Activated CD4-positive, alpha-beta T cell treated with anti-CD3 and anti-CD28 coated beads, Interleukin-2, amount 10 ng/mL, durations not matched to agents 24 days and 14 days (primary cell): ENCODE measurements around the gene STAT4. TPM values are rescaled to one million over a fixed set of nuclear protein-coding genes. Genes with fewer than 3 reads are reported as not detected.

Experiments used
- DNase-seq: peaks from one replicate; pipeline ENCODE4 v3.0.0; 2022
- H3K27ac Mint-ChIP-seq: one replicate; pipeline ENCODE4 v1.8.0; 2022; ENCODE audit warnings: mild to moderate bottlenecking, mixed read lengths
- H3K27me3 Mint-ChIP-seq: one replicate; pipeline ENCODE4 v1.8.0; 2022; ENCODE audit warnings: mixed read lengths
- H3K36me3 Mint-ChIP-seq: one replicate; pipeline ENCODE4 v1.8.0; 2022; ENCODE audit warnings: low read depth, mild to moderate bottlenecking, mixed read lengths
- H3K4me1 Mint-ChIP-seq: one replicate; pipeline ENCODE4 v1.8.0; 2021; ENCODE audit warnings: mixed read lengths
- H3K4me3 Mint-ChIP-seq: one replicate; pipeline ENCODE4 v1.8.0; 2022; ENCODE audit warnings: mild to moderate bottlenecking, moderate library complexity, mixed read lengths
- H3K9me3 Mint-ChIP-seq: one replicate; pipeline ENCODE4 v1.8.0; 2021; ENCODE audit warnings: mixed read lengths
- intact Hi-C: fragments of 100-400 bp; cut with micrococcal nuclease; formaldehyde crosslinking; loops from one replicate; pipeline ENCODE4 v1.15.1; 2023
- total RNA-seq: library from RNA; stranded (reverse); gene quantifications from 2 replicates; pipeline ENCODE4 v1.2.3, GENCODE V29; 2022

The STAT4 gene
- total RNA-seq, 1 donor from 2014 or later = 50.8 TPM

- Mint-ChIP-seq H3K27ac (peak overlapping the region; percentile 92), H3K4me1 (peaks cover 59% of the 10 kb centered on the region), H3K36me3 (peaks cover 35% of the 10 kb centered on the region), H3K4me3 (peak overlapping the region; percentile 91), H3K9me3 (no peaks in the 10 kb centered on the region), H3K27me3 (no peaks in the 10 kb centered on the region)
- DNase-seq = peak; percentile 70
- intact Hi-C loops = no loop called here
These were observed 2.0 kb downstream of the STAT4 start for GRCh38 chr2:191148791-191149190.

- Mint-ChIP-seq H3K4me3 (peak overlapping the region; percentile 91), H3K9me3 (no peaks in the 10 kb centered on the region), H3K4me1 (peaks cover 59% of the 10 kb centered on the region), H3K27me3 (no peaks in the 10 kb centered on the region), H3K36me3 (peaks cover 39% of the 10 kb centered on the region), H3K27ac (peak overlapping the region; percentile 92)
- no peak for DNase-seq
- intact Hi-C loops = no loop called here
These were observed 2.5 kb downstream of the STAT4 start for GRCh38 chr2:191148281-191148680.

GRCh38 chr2:191145769-191146471 is 4.9 kb downstream of the STAT4 start:
- intact Hi-C loops = no loop called here
- peak overlapping the region; percentile 10 for H3K4me3 Mint-ChIP-seq
- no peak for DNase-seq
- peak overlapping the region; percentile 9 for H3K27ac Mint-ChIP-seq
- no peaks in the 10 kb centered on the region for H3K27me3 Mint-ChIP-seq
- peaks cover 52% of the 10 kb centered on the region for H3K36me3 Mint-ChIP-seq
- H3K4me1 Mint-ChIP-seq = peaks cover 44% of the 10 kb centered on the region
- peaks cover under 1% of the 10 kb centered on the region for H3K9me3 Mint-ChIP-seq

GRCh38 chr2:191144217-191144616 is 6.6 kb downstream of the STAT4 start:
- DNase-seq = no peak
- H3K27me3 Mint-ChIP-seq = no peaks in the 10 kb centered on the region
- peaks cover 14% of the 10 kb centered on the region for H3K9me3 Mint-ChIP-seq
- H3K4me3 Mint-ChIP-seq = no peak overlapping the region
- peaks cover 69% of the 10 kb centered on the region for H3K36me3 Mint-ChIP-seq
- H3K27ac Mint-ChIP-seq = peak overlapping the region; percentile 35
- intact Hi-C loops = no loop called here
- H3K4me1 Mint-ChIP-seq = peaks cover 53% of the 10 kb centered on the region

GRCh38 chr2:191143791-191144190 is 7.0 kb downstream of the STAT4 start:
- Mint-ChIP-seq H3K27ac (peak overlapping the region; percentile 35), H3K4me3 (no peak overlapping the region), H3K4me1 (peaks cover 53% of the 10 kb centered on the region), H3K9me3 (peaks cover 14% of the 10 kb centered on the region), H3K27me3 (no peaks in the 10 kb centered on the region), H3K36me3 (peaks cover 73% of the 10 kb centered on the region)
- no peak for DNase-seq
- intact Hi-C loops = no loop called here

GRCh38 chr2:191128911-191129304 is 21.9 kb downstream of the STAT4 start:
- H3K27ac Mint-ChIP-seq = no peak overlapping the region
- H3K27me3 Mint-ChIP-seq = no peaks in the 10 kb centered on the region
- H3K4me3 Mint-ChIP-seq = no peak overlapping the region
- H3K36me3 Mint-ChIP-seq = peaks cover 52% of the 10 kb centered on the region
- intact Hi-C loops = loop anchor here (1.0 kb wide), 1 partner anchor 22 kb away; no protein-coding TSS in a partner anchor
- peaks cover 3% of the 10 kb centered on the region for H3K9me3 Mint-ChIP-seq
- peaks cover 56% of the 10 kb centered on the region for H3K4me1 Mint-ChIP-seq
- DNase-seq = no peak

GRCh38 chr2:191128172-191128910 is 22.5 kb downstream of the STAT4 start:
- H3K4me3 Mint-ChIP-seq = peak overlapping the region; percentile 55

GRCh38 chr2:191127235-191127634 is 23.6 kb downstream of the STAT4 start:
- Mint-ChIP-seq H3K27ac (peak overlapping the region; percentile 67), H3K36me3 (peaks cover 55% of the 10 kb centered on the region), H3K27me3 (no peaks in the 10 kb centered on the region), H3K4me1 (peaks cover 63% of the 10 kb centered on the region), H3K9me3 (peaks cover 1% of the 10 kb centered on the region), H3K4me3 (no peak overlapping the region)
- no peak for DNase-seq
- intact Hi-C loops = loop anchor here (2.0 kb wide), 1 partner anchor 18 kb away; no protein-coding TSS in a partner anchor

More at GRCh38 chr2:191128172-191128910, 22.5 kb downstream of the STAT4 start:
- Mint-ChIP-seq H3K9me3 (peaks cover 3% of the 10 kb centered on the region), H3K27me3 (no peaks in the 10 kb centered on the region), H3K36me3 (peaks cover 52% of the 10 kb centered on the region), H3K27ac (peak overlapping the region; percentile 1), H3K4me1 (peaks cover 56% of the 10 kb centered on the region)
- intact Hi-C loops = loop anchor here (1.0 kb wide), 1 partner anchor 23 kb away; no protein-coding TSS in a partner anchor
- DNase-seq = peak; percentile 63

- Mint-ChIP-seq H3K4me3 (peak overlapping the region; percentile 32), H3K27me3 (no peaks in the 10 kb centered on the region), H3K36me3 (peaks cover 48% of the 10 kb centered on the region), H3K9me3 (no peaks in the 10 kb centered on the region), H3K27ac (peak overlapping the region; percentile 67), H3K4me1 (peaks cover 57% of the 10 kb centered on the region)
- DNase-seq = peak; percentile 77
- intact Hi-C loops = loop anchor here (1.0 to 2.0 kb wide), 2 partner anchors 11 to 18 kb away; no protein-coding TSS in a partner anchor
These were observed 24.3 kb downstream of the STAT4 start for GRCh38 chr2:191126386-191127085.

- Mint-ChIP-seq H3K36me3 (peaks cover 51% of the 10 kb centered on the region), H3K9me3 (no peaks in the 10 kb centered on the region), H3K27ac (no peak overlapping the region), H3K4me1 (peaks cover 54% of the 10 kb centered on the region), H3K27me3 (no peaks in the 10 kb centered on the region), H3K4me3 (no peak overlapping the region)
- intact Hi-C loops = loop anchor here (1.0 to 2.0 kb wide), 2 partner anchors 10 to 17 kb away; no protein-coding TSS in a partner anchor
- DNase-seq = no peak
These were observed 25.1 kb downstream of the STAT4 start for GRCh38 chr2:191125646-191126045.

- H3K4me3 Mint-ChIP-seq = no peak overlapping the region
- H3K9me3 Mint-ChIP-seq = peaks cover 5% of the 10 kb centered on the region
- H3K36me3 Mint-ChIP-seq = peaks cover 61% of the 10 kb centered on the region
- no peak overlapping the region for H3K27ac Mint-ChIP-seq
- H3K4me1 Mint-ChIP-seq = peaks cover 43% of the 10 kb centered on the region
- DNase-seq = no peak
- no peaks in the 10 kb centered on the region for H3K27me3 Mint-ChIP-seq
- intact Hi-C loops = no loop called here
These were observed 28.0 kb downstream of the STAT4 start for GRCh38 chr2:191122638-191123294.

GRCh38 chr2:191117341-191117740 is 33.5 kb downstream of the STAT4 start:
- peaks cover 55% of the 10 kb centered on the region for H3K36me3 Mint-ChIP-seq
- no peak overlapping the region for H3K27ac Mint-ChIP-seq
- no peak overlapping the region for H3K4me3 Mint-ChIP-seq
- DNase-seq = no peak
- peaks cover 6% of the 10 kb centered on the region for H3K9me3 Mint-ChIP-seq
- intact Hi-C loops = loop anchor here (2.0 to 10.0 kb wide), 4 partner anchors 65 to 560 kb away; partner anchors contain the start of genes GLS and NABP1
- no peaks in the 10 kb centered on the region for H3K27me3 Mint-ChIP-seq
- peaks cover 45% of the 10 kb centered on the region for H3K4me1 Mint-ChIP-seq

- intact Hi-C loops = loop anchor here (1.0 to 10.0 kb wide), 8 partner anchors 10 to 561 kb away; partner anchors contain the start of genes GLS, NABP1 and STAT4
- no peak for DNase-seq
- H3K4me3 Mint-ChIP-seq = peak overlapping the region; percentile 48
- H3K36me3 Mint-ChIP-seq = peaks cover 55% of the 10 kb centered on the region
- peaks cover 8% of the 10 kb centered on the region for H3K9me3 Mint-ChIP-seq
- peak overlapping the region; percentile 92 for H3K27ac Mint-ChIP-seq
- peaks cover 48% of the 10 kb centered on the region for H3K4me1 Mint-ChIP-seq
- no peaks in the 10 kb centered on the region for H3K27me3 Mint-ChIP-seq
These were observed 35.0 kb downstream of the STAT4 start for GRCh38 chr2:191115804-191116203.
